ENCODE data around the gene KIF18A.
"Not testable (repeated sequence)": the region's sequence is repeated elsewhere in the genome, so short reads cannot be mapped to it uniquely, and the experiment has no call there.

The KIF18A gene

GRCh38 chr11:28107750-28108618 is at the start of gene KIF18A, which contains the start of gene METTL15:
Gene KIF18A, minus strand, starts transcription at chr11:28108156. Its CDS starts 10,209 bp downstream, at chr11:28097947.
Gene METTL15, plus strand, starts transcription at chr11:28108388. Its CDS starts 4,947 bp downstream, at chr11:28113335.
- peak within 1 kb of the TSS; percentile 100 for H3K27ac Mint-ChIP-seq
- DNase-seq (peak; percentile 95 to 99), ATAC-seq (peak; percentile 96)
- H3K9me3 Mint-ChIP-seq, result no peaks in the 10 kb centered on the region
- no peaks in the 10 kb centered on the region for H3K27me3 Mint-ChIP-seq
- peaks cover 39% of the 10 kb centered on the region for H3K4me1 Mint-ChIP-seq
- peak within 1 kb of the TSS; percentile 98 to 99 for H3K4me3 Mint-ChIP-seq

- no peak overlapping the region for H3K4me3 Mint-ChIP-seq
Measured at GRCh38 chr11:28153586-28153985, 45.6 kb upstream of the KIF18A start.

GRCh38 chr11:28152743-28153142 is 44.8 kb upstream of the KIF18A start:
- DNase-seq, result no peak
- no peaks in the 10 kb centered on the region for H3K27me3 Mint-ChIP-seq
- H3K27ac Mint-ChIP-seq, result no peak overlapping the region
- no peak overlapping the region for H3K4me3 Mint-ChIP-seq
- H3K4me1 Mint-ChIP-seq, result no peaks in the 10 kb centered on the region
- peaks cover 0 to 5% of the 10 kb centered on the region in 2 donors for H3K9me3 Mint-ChIP-seq
- ATAC-seq, result no peak

More at GRCh38 chr11:28153586-28153985, 45.6 kb upstream of the KIF18A start:
- Mint-ChIP-seq H3K4me1 (no peaks in the 10 kb centered on the region), H3K27ac (no peak overlapping the region), H3K27me3 (no peaks in the 10 kb centered on the region), H3K9me3 (peaks cover 0 to 5% of the 10 kb centered on the region in 2 donors)
- ATAC-seq (no peak), DNase-seq (no peak)

GRCh38 chr11:28146123-28146751 is 38.3 kb upstream of the KIF18A start:
- no peak overlapping the region for H3K27ac Mint-ChIP-seq

GRCh38 chr11:28144808-28145207 is 36.9 kb upstream of the KIF18A start:
- no peaks in the 10 kb centered on the region for H3K27me3 Mint-ChIP-seq
- H3K27ac Mint-ChIP-seq, result no peak overlapping the region
- ATAC-seq (no peak), DNase-seq (no peak)
- no peak overlapping the region for H3K4me3 Mint-ChIP-seq
- H3K4me1 Mint-ChIP-seq, result no peaks in the 10 kb centered on the region
- H3K9me3 Mint-ChIP-seq, result peaks cover 15% of the 10 kb centered on the region in 2 donors

More at GRCh38 chr11:28146123-28146751, 38.3 kb upstream of the KIF18A start:
- H3K4me1 Mint-ChIP-seq, result no peaks in the 10 kb centered on the region
- DNase-seq (no peak), ATAC-seq (no peak)
- no peaks in the 10 kb centered on the region for H3K27me3 Mint-ChIP-seq
- H3K4me3 Mint-ChIP-seq, result no peak overlapping the region
- peaks cover under 1 to 2% of the 10 kb centered on the region in 2 donors for H3K9me3 Mint-ChIP-seq

- DNase-seq (no peak), ATAC-seq (no peak)
- no peaks in the 10 kb centered on the region for H3K27me3 Mint-ChIP-seq
- no peak overlapping the region for H3K4me3 Mint-ChIP-seq
- no peaks in the 10 kb centered on the region for H3K4me1 Mint-ChIP-seq
- peaks cover 15 to 32% of the 10 kb centered on the region in 2 donors for H3K9me3 Mint-ChIP-seq
- no peak overlapping the region for H3K27ac Mint-ChIP-seq
Measured at GRCh38 chr11:28142724-28143123, 34.8 kb upstream of the KIF18A start.

- H3K4me1 Mint-ChIP-seq, result no peaks in the 10 kb centered on the region
- ATAC-seq (no peak), DNase-seq (no peak)
- peaks cover 20 to 37% of the 10 kb centered on the region in 2 donors for H3K9me3 Mint-ChIP-seq
- no peak overlapping the region for H3K4me3 Mint-ChIP-seq
- H3K27me3 Mint-ChIP-seq, result no peaks in the 10 kb centered on the region
- no peak overlapping the region for H3K27ac Mint-ChIP-seq
Measured at GRCh38 chr11:28140689-28141455, 32.9 kb upstream of the KIF18A start.

- ATAC-seq (no peak), DNase-seq (no peak)
- Mint-ChIP-seq H3K4me3 (no peak overlapping the region), H3K9me3 (peaks cover 23 to 40% of the 10 kb centered on the region in 2 donors), H3K27ac (no peak overlapping the region), H3K4me1 (no peaks in the 10 kb centered on the region), H3K27me3 (no peaks in the 10 kb centered on the region)
Measured at GRCh38 chr11:28139841-28140415, 32.0 kb upstream of the KIF18A start.

- peaks cover 32 to 40% of the 10 kb centered on the region in 2 donors for H3K9me3 Mint-ChIP-seq
- DNase-seq (no peak), ATAC-seq (no peak)
- no peak overlapping the region for H3K4me3 Mint-ChIP-seq
- no peaks in the 10 kb centered on the region for H3K27me3 Mint-ChIP-seq
- no peaks in the 10 kb centered on the region for H3K4me1 Mint-ChIP-seq
- H3K27ac Mint-ChIP-seq, result no peak overlapping the region
Measured at GRCh38 chr11:28137832-28138231, 29.9 kb upstream of the KIF18A start.

GRCh38 chr11:28137366-28137765 is 29.4 kb upstream of the KIF18A start:
- DNase-seq (no peak), ATAC-seq (no peak)
- no peak overlapping the region for H3K4me3 Mint-ChIP-seq
- no peaks in the 10 kb centered on the region for H3K4me1 Mint-ChIP-seq
- no peaks in the 10 kb centered on the region for H3K27me3 Mint-ChIP-seq
- no peak overlapping the region for H3K27ac Mint-ChIP-seq
- H3K9me3 Mint-ChIP-seq, result peaks cover 32 to 40% of the 10 kb centered on the region in 2 donors

- not testable (repeated sequence) for DNase-seq, H3K4me1 Mint-ChIP-seq, H3K27me3 Mint-ChIP-seq, H3K27ac Mint-ChIP-seq, H3K4me3 Mint-ChIP-seq, ATAC-seq
- peaks cover 31 to 37% of the 10 kb centered on the region in 2 donors for H3K9me3 Mint-ChIP-seq
Measured at GRCh38 chr11:28136157-28136556, 28.2 kb upstream of the KIF18A start.

GRCh38 chr11:28133146-28133545 is 25.2 kb upstream of the KIF18A start:
- Mint-ChIP-seq H3K27ac (no peak overlapping the region), H3K9me3 (peaks cover 10 to 17% of the 10 kb centered on the region in 2 donors), H3K4me3 (no peak overlapping the region), H3K27me3 (no peaks in the 10 kb centered on the region), H3K4me1 (no peaks in the 10 kb centered on the region)
- DNase-seq (no peak), ATAC-seq (no peak)

- H3K4me3 Mint-ChIP-seq, result no peak overlapping the region
- no peak for ATAC-seq
Measured at GRCh38 chr11:28132548-28132947, 24.6 kb upstream of the KIF18A start.

GRCh38 chr11:28123151-28123581 is 15.2 kb upstream of the KIF18A start:
- ATAC-seq, result no peak
- Mint-ChIP-seq H3K4me3 (no peak overlapping the region), H3K4me1 (no peaks in the 10 kb centered on the region), H3K27ac (no peak overlapping the region), H3K27me3 (no peaks in the 10 kb centered on the region), H3K9me3 (no peaks in the 10 kb centered on the region)
- DNase-seq, result no peak

More at GRCh38 chr11:28132548-28132947, 24.6 kb upstream of the KIF18A start:
- Mint-ChIP-seq H3K27ac (no peak overlapping the region), H3K27me3 (no peaks in the 10 kb centered on the region), H3K4me1 (no peaks in the 10 kb centered on the region), H3K9me3 (peaks cover 8 to 17% of the 10 kb centered on the region in 2 donors)
- DNase-seq, result no peak

- H3K4me1 Mint-ChIP-seq, result peaks cover 6% of the 10 kb centered on the region
- H3K9me3 Mint-ChIP-seq, result no peaks in the 10 kb centered on the region
- H3K4me3 Mint-ChIP-seq, result no peak overlapping the region
- H3K27me3 Mint-ChIP-seq, result no peaks in the 10 kb centered on the region
- ATAC-seq (no peak), DNase-seq (no peak)
- H3K27ac Mint-ChIP-seq, result no peak overlapping the region
Measured at GRCh38 chr11:28117712-28118111, 9.8 kb upstream of the KIF18A start.
